Spleen (tissue), 11 donors: ENCODE data around the gene CELF6. TPM values are rescaled to one million over a fixed set of nuclear protein-coding genes. Genes with fewer than 3 reads are reported as not detected.
"Not testable (repeated sequence)": the region's sequence is repeated elsewhere in the genome, so short reads cannot be mapped to it uniquely, and the experiment has no call there.

Experiments used
- DNase-seq: peaks from one replicate; pipeline ENCODE4 v3.0.0-alpha.2; 2020
- H3K27ac ChIP-seq, 8 donors: fragments of 200-600 bp; sonication (generic) in 7 of 8; 1 replicate in 4 of 8; 2 replicates in 4 of 8; pipeline versions ENCODE4 v1.5.0 to v1.8.0; 2016 to 2021; ENCODE audit warnings: inconsistent platforms in 4 of 8, mild to moderate bottlenecking in 4 of 8, moderate library complexity in 1 of 8
- H3K27me3 ChIP-seq, 7 donors: fragments of 200-600 bp; sonication (generic) in 6 of 7; replicated peaks in 1 of 7; 1 replicate in 4 of 7; 2 replicates in 3 of 7; pipeline versions ENCODE4 v1.5.0 to v1.8.0; 2016 to 2021; ENCODE audit warnings: inconsistent platforms in 3 of 7, mild to moderate bottlenecking in 1 of 7
- H3K36me3 ChIP-seq, 6 donors: fragments of 200-600 bp; sonication (generic) in 5 of 6; 1 replicate in 4 of 6; 2 replicates in 2 of 6; pipeline versions ENCODE4 v1.5.0 to v1.8.0; 2016 to 2021; ENCODE audit warnings: inconsistent platforms in 2 of 6
- H3K4me1 ChIP-seq, 6 donors: fragments of 200-600 bp; sonication (generic) in 5 of 6; 1 replicate in 3 of 6; 2 replicates in 3 of 6; pipeline versions ENCODE4 v1.5.0 to v1.8.0; 2016 to 2021; ENCODE audit warnings: inconsistent platforms in 3 of 6
- H3K4me3 ChIP-seq, 8 donors: fragments of 200-600 bp; sonication (generic) in 7 of 8; 1 replicate in 4 of 8; 2 replicates in 4 of 8; pipeline versions ENCODE4 v1.5.0 to v1.8.0; 2016 to 2021; ENCODE audit warnings: inconsistent platforms in 4 of 8, mild to moderate bottlenecking in 4 of 8, moderate library complexity in 2 of 8
- H3K9me3 ChIP-seq, 8 donors: fragments of 200-600 bp; sonication (generic) in 7 of 8; 1 replicate in 4 of 8; 2 replicates in 4 of 8; pipeline versions ENCODE4 v1.5.0 to v1.8.0; 2016 to 2021; ENCODE audit warnings: inconsistent platforms in 4 of 8
- CTCF ChIP-seq, 11 experiments: fragments of 200-600 bp in 7 of 11; fragments of 450-650 bp in 4 of 11; sonication (generic) in 4 of 11; IDR thresholded peaks in 8 of 11; conservative IDR thresholded peaks in 3 of 11; 1 replicate in 7 of 11; 2 replicates in 4 of 11; pipeline versions ENCODE4 v1.4.0 to v1.8.0; 2016 to 2021; ENCODE audit warnings: antibody characterized with exemption in 11 of 11, inconsistent platforms in 4 of 11, mild to moderate bottlenecking in 1 of 11
- POLR2A ChIP-seq, 3 donors: fragments of 450-650 bp; IDR thresholded peaks; one replicate each; pipeline ENCODE4 v1.5.1; 2017; ENCODE audit warnings: antibody characterized with exemption in 3 of 3, mild to moderate bottlenecking in 1 of 3
- POLR2AphosphoS5 ChIP-seq, 3 donors: sonication (generic); formaldehyde crosslinking; IDR thresholded peaks; one replicate each; pipeline ENCODE4 v1.5.1; 2017; ENCODE audit warnings: antibody characterized with exemption in 3 of 3
- WGBS, 5 donors: extraction: QIAGEN DNeasy Blood & Tissue Kit in 3 of 5; methylation state at CpG; one replicate each; pipeline versions ENCODE4 v1.1.5 to v1.1.7; 2013 to 2018; 5-methylcytosine and 5-hydroxymethylcytosine counted together
- intact Hi-C: fragments of 100-400 bp; cut with DNase I; formaldehyde crosslinking; loops from one replicate; pipeline ENCODE4 v1.15.0; 2023; ENCODE audit warnings: low total_unique reads
- polyA plus RNA-seq, 3 donors: library from polyadenylated mRNA; stranded (reverse); fragments of 200-250 nt; gene quantifications; one replicate each; pipeline ENCODE4 v1.2.1, GENCODE V29; 2013
- total RNA-seq, 7 donors: library from RNA; depleted of rRNA in 3 of 7; stranded (reverse); fragments of >200 nt in 3 of 7; fragmentation: NEBNext Ultra II Directional in 4 of 7; extraction: Animal tissue kit (Norgen Biotek cat#: 25700) in 4 of 7; gene quantifications; one replicate each; pipeline versions ENCODE4 v1.1.0 to v1.2.1, GENCODE V29; 2016 to 2021
- donor health status: healthy with polysubstance abuse.
- donor health status: DM: no; HTN: no; CAD: no; lungs with moderate emphysema.
- donor health status: DM: no; HTN: no; CAD: no.
- donor health status: Bipolar disorder and iron deficiency.
- donor health status: healthy.
- donor health status: DM: no; HTN: no; CAD: no.
- donor health status: DM: yes; HTN: yes; CAD: no.

CELF6 gene
- total and polyA plus RNA-seq, 10 donors = 1.7 to 9.2 (median 3.8) TPM

- Histone ChIP-seq H3K4me1 (no peaks in the 10 kb centered on the region), H3K27me3 (no peaks in the 10 kb centered on the region), H3K4me3 (no peak overlapping the region), H3K27ac (no peak overlapping the region), H3K36me3 (no peaks in the 10 kb centered on the region), H3K9me3 (no peaks in the 10 kb centered on the region)
- DNase-seq = no peak
- WGBS, 5 donors = 80 to 93% (median 89%) methylated on average over 3 of the region's 3 CpGs
- TF ChIP-seq POLR2AphosphoS5 (IDR thresholded peaks at IDR 0.05) = no peak
- no peak for TF ChIP-seq CTCF (IDR thresholded peaks at IDR 0.05 in 8 of 11, conservative IDR thresholded peaks at IDR 0.05 in 3 of 11)
- no peak for TF ChIP-seq POLR2A (IDR thresholded peaks at IDR 0.05)
- intact Hi-C loops = no loop called here
Observed at GRCh38 chr15:72281713-72282112, 38.2 kb downstream of the CELF6 start.

- Histone ChIP-seq H3K4me3 (no peak overlapping the region), H3K9me3 (no peaks in the 10 kb centered on the region), H3K36me3 (no peaks in the 10 kb centered on the region), H3K27me3 (no peaks in the 10 kb centered on the region), H3K27ac (no peak overlapping the region), H3K4me1 (no peaks in the 10 kb centered on the region)
- TF ChIP-seq POLR2AphosphoS5 (IDR thresholded peaks at IDR 0.05) (no peak), POLR2A (IDR thresholded peaks at IDR 0.05) (no peak), CTCF (IDR thresholded peaks at IDR 0.05 in 8 of 11, conservative IDR thresholded peaks at IDR 0.05 in 3 of 11) (no peak)
- no peak for DNase-seq
- intact Hi-C loops = no loop called here
- WGBS, 5 donors = 70 to 86% (median 78%) methylated on average over 2 of the region's 2 CpGs
Observed at GRCh38 chr15:72280751-72281150, 39.2 kb downstream of the CELF6 start.

- no peak for DNase-seq
- 62 to 90% (median 85%) methylated on average over 1 of the region's 1 CpG for WGBS, 5 donors
- Histone ChIP-seq H3K27ac (no peak overlapping the region), H3K4me3 (no peak overlapping the region), H3K4me1 (peaks cover 0 to under 1% (median 0%) of the 10 kb centered on the region in 6 donors), H3K9me3 (no peaks in the 10 kb centered on the region), H3K27me3 (no peaks in the 10 kb centered on the region), H3K36me3 (no peaks in the 10 kb centered on the region)
- intact Hi-C loops = no loop called here
- no peak for TF ChIP-seq POLR2A (IDR thresholded peaks at IDR 0.05)
- TF ChIP-seq CTCF (IDR thresholded peaks at IDR 0.05 in 8 of 11, conservative IDR thresholded peaks at IDR 0.05 in 3 of 11) = no peak
- TF ChIP-seq POLR2AphosphoS5 (IDR thresholded peaks at IDR 0.05) = no peak
Observed at GRCh38 chr15:72278737-72279136, 41.2 kb downstream of the CELF6 start.

- H3K36me3 ChIP-seq = no peaks in the 10 kb centered on the region
- H3K9me3 ChIP-seq = no peaks in the 10 kb centered on the region
- no peak for DNase-seq
- peaks cover 11 to 19% (median 16%) of the 10 kb centered on the region in 6 donors for H3K4me1 ChIP-seq
- TF ChIP-seq POLR2AphosphoS5 (IDR thresholded peaks at IDR 0.05) (no peak), POLR2A (IDR thresholded peaks at IDR 0.05) (no peak), CTCF (IDR thresholded peaks at IDR 0.05 in 8 of 11, conservative IDR thresholded peaks at IDR 0.05 in 3 of 11) (no peak)
- H3K4me3 ChIP-seq = no peak overlapping the region
- no peaks in the 10 kb centered on the region for H3K27me3 ChIP-seq
- intact Hi-C loops = no loop called here
- H3K27ac ChIP-seq = no peak overlapping the region
Observed at GRCh38 chr15:72276326-72276700, 43.6 kb downstream of the CELF6 start.

GRCh38 chr15:72275635-72276325 is 44.2 kb downstream of the CELF6 start:
- H3K27ac ChIP-seq, DNase-seq, H3K36me3 ChIP-seq, H3K9me3 ChIP-seq, H3K27me3 ChIP-seq, H3K4me3 ChIP-seq, intact Hi-C loops: not testable (repeated sequence)
- peaks cover 11 to 24% (median 22%) of the 10 kb centered on the region in 6 donors for H3K4me1 ChIP-seq
